Activated CD4-positive, alpha-beta T cell treated with anti-CD3 and anti-CD28 coated beads, Interleukin-2, amount 50 U/mL, for 48 hours (primary cell): Measurements from ENCODE around the gene LRRK2.
"Not testable (repeated sequence)": the region's sequence is repeated elsewhere in the genome, so short reads cannot be mapped to it uniquely, and the experiment has no call there.

Experiments
- DNase-seq, 2 experiments: peaks; one replicate each; pipeline ENCODE4 v3.0.0-alpha.2; 2020

LRRK2 gene

GRCh38 chr12:40215982-40216381 lies 8.8 kb upstream of the LRRK2 start:
- no peak for DNase-seq

DNA sequence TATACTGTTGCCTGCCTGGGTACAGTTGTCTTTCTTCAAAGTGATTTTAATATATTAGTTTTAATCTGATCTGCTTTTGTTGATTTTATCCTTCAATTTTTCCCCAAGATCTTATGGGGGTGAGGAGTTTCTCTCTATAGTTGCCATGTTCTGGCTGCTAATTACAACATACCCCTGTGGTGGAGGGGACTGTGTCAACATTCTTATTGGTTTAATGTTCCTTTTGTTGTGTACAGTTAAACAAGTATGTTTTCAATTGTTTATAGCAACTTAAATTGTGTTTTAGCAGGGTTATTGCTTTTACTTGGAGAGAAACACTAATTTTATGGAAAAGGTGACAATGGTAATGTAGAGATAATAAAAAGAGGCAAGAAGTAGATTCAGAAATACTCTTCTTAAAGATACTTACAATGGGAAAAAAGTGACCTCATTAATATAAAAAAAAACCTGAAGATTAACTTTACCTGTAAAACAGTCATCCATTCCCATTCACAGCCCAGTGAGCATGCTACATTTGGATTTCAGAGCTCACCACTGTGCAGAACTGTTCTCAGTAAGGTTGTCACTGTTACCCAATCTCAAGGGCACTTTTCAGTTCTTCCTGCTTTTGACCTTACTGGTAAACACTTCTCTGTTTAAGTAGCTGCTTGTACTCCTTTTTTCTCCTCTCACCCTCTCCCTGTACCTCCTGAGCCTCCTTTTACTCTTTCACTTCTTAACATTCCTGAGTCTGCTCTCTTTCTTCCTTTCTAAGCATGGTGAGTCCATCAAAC lies 8.1 kb upstream of the LRRK2 start:
- DNase-seq: no peak

- no peak for DNase-seq
Observed at GRCh38 chr12:40219760-40220159, 5.0 kb upstream of the LRRK2 start.

GRCh38 chr12:40222247-40222646 lies 2.5 kb upstream of the LRRK2 start:
- no peak for DNase-seq

GRCh38 chr12:40223646-40224045 lies 1.2 kb upstream of the LRRK2 start:
- no peak for DNase-seq

DNA sequence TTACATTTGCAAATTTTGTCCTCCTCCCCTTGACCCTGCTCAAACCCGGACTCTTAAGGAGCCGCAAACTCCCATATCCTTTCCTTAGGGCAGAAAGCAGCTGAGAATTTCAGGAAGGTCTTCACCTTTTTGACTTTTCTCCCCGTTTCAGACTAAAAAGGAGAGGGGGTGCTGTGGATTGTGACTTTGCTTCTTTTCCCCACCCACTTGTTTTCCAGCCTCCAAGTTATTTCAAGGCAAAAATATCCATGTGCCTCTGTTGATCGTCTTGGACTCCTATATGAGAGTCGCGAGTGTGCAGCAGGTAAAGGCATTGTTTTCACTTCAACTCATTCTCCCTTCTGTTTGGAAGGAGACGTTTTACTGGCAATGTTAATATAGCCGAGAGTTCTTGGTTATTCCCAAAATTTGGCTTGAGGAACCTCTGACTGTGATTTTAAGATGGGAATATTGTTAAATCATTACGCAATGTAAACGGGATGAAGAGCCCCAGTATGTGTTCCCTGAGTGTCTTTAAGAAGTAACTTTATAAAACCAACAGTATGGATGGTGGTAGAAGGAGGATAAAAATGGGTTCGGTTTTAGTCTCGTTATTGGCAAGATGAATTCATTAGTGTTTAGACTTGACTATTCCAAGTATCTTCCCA lies 663 bp downstream of the LRRK2 start:
- DNase-seq: no peak

- no peak for DNase-seq
Observed at GRCh38 chr12:40225984-40226602, 1.3 kb downstream of the LRRK2 start.

- no peak for DNase-seq
Observed at GRCh38 chr12:40226705-40227104, 1.9 kb downstream of the LRRK2 start.

DNA sequence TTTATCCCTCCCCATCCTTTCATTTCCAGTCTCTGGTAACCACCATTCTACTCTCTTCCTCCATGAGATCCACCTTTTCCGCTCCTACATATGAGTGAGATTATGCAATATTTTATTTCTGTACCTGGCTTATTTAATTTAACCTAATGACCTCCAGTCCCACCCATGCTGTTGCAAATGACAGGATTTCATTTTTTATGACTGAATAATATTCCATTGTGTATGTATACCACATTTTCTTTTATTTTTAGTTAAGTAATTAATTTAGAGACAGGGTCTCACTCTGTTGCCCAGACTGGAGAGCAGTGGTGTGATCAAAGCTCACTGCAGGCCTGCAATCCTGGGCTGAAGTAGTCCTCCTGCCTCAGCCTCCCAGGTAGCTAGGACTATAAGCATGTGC lies 2.6 kb downstream of the LRRK2 start:
- DNase-seq: no peak

DNA sequence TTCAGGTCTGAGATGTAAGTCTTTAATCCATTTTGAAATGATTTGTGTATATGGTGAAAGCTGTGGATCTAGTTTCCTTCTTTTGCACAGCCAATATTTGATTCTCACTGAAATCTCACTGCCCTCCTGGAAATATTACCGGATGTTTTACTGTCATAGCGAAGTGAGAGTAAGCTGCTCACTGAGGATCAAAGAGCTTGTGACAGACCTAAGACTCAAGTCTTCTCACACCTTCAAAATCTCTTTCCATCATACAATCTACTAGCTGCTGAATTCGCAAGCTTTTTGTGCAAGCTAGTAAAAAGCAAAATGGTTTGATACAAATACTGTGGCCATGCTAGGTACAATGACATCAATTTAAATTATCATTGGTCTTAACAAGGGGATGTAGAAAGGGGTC lies 3.9 kb downstream of the LRRK2 start:
- no peak for DNase-seq

DNA sequence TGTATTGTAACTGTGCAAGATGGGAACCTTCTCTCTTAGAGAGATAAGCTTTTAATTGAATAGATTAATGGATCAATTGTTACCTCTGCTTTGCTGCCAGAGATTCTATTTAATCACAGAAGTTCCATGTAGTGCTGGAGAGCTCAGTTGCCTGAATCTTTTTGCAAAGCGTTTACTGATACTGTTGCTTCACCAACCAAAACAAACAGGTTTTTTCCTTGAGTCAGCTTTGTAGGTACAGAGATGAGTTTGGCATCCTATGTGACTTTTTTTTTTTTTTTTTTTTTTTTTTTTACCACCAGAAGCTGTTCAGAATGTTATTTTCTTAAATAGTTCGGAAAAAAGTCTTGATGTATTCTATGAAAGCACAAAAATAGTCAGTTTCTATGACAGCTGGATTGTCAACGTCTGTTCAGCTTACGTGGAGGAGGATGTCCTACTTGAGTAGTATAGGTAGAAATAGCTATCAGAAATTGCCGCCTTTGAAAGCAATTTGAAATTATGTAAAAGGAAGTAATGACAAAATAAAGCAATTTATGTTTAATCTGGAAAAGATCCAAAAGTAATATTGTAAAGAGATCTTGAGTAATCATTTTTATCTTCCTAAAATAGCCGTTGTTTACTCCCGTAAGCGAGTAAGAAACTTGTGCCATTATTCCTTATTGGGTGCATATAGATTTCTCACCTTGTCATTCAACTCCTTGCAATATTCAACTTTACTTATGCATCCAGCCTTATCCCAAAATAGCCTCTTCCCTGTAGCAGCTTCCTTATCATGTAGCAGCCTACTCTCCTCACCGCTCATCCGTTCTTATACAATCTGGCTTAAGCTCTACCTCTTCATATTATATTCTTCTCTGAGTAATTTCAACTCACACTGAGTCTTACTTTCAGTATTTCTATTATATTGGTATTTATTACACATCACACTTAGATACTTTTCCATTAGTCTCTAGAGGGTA lies 5.2 kb downstream of the LRRK2 start:
- DNase-seq: no peak

DNA sequence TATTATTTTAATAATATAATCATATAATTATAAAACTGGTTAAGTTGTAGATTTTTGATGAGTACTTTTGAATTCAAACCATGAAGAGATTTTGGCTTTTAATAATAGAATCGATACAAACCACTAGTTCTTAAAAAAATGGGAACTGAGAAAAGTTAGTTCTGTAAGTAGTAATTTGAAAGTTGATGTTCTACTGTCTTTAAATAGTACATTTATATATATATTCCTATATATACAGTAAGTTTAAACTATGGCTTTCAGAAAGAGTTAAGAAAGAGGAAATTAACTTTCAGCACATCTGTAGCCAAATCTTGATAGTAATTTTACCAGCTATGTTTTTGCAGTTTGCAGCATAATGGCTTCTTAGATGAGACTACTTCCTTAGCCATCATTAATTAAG lies 7.8 kb downstream of the LRRK2 start:
- no peak for DNase-seq

DNA sequence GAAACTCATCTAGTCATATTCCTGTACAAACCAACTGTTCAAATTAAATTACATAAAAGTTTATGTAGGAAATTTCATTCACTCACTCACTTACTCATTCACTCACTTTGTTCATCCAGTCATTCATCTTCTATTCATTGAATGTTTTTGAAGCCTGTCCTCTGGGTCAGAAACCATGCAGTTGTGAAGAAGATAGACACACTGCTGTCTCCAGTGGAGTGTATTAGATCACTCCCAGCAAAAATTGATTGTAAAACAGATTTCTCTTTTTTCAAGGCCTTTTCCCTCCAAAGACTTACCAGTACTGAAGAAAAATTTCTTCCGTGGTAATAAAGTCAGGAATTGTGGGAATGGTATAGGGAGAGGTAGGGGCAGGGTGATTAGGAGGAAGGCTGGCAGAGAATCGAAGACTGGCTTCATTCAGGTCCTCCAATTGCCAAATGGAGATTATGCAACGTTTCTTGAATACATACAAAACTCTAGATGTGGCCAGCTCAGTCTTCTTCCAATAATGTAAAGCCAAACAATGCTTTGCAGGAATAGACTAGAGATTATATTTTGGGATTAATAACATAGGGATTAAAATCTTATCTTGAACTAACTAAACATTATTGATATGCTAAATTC lies 9.1 kb downstream of the LRRK2 start:
- no peak for DNase-seq

- DNase-seq: no peak
Observed at GRCh38 chr12:40236357-40236850, 11.6 kb downstream of the LRRK2 start.

DNA sequence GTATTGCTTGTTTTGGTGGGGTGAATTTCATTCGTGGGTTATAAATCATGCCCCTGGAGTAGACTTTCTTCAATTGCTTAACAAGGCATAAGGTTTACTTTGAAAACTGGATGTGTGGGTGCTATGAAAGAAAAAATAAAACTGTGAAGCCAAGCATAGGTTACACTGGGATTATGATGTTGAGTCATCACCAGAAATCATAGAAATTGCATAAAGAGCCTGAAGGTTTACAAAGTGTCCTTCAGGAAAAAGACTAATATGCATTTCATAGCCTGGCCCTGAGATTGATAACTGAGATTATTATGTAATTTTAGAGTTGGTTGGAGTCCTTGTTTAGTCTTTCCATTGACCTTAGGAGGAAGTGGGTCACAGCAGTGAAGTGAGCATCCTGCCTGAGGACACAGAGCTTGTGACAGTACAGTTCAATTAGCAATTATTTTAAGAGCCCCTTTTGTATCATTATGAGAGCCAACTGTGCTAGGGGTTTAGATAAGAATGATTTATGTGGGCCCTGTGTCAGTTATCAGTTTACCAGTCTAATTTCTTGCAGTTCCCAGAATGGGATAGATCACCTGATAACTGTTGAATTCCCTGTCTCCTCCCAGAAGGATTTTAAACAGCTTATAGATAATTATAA lies 13.6 kb downstream of the LRRK2 start:
- no peak for DNase-seq

DNA sequence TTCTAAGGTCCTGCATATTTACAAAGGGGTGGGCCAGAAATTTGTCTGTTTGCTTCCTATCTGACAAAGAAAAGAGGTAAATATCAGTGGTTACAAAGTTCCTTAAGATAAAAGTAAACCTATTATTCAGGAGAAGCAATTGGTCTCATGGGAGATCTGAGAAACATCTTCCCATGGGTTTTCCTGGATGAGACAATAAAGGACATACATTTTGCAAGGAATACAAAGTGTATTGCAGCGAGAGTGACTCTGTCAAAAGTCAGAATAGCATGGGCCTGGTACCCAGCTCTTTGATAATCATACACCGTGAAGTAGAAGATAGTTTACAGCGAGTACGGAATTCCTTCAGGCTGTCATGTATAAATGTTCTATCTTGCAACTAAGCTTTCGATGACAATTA lies 14.2 kb downstream of the LRRK2 start:
- DNase-seq: no peak

GRCh38 chr12:40240779-40241178 lies 16.0 kb downstream of the LRRK2 start:
- DNase-seq: no peak

GRCh38 chr12:40241741-40242140 lies 16.9 kb downstream of the LRRK2 start:
- no peak for DNase-seq

DNA sequence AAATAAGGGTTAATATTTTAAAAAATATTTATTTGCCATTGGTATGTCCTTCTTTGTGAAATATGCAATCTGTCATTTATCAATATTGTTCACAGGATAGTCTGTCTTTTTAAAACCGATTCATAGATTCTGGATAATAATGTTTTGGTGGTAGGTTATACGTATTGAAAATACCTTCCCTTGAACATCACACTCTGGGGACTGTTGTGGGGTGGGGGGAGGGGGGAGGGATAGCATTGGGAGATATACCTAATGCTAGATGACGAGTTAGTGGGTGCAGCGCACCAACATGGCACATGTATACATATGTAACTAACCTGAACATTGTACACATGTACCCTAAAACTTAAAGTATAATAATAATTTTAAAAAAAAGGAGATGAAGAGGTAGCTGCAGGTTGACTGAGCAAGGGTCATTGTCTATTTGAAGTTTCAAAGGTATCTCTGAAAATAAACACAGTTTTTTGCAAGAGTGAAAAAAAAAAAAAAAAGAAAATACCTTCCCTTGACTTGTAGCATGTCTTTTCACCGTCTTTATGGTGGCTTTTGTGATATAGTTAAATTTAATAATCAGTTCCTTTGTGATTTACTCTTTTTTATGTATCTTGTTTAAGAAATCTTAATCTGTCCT lies 19.8 kb downstream of the LRRK2 start:
- not testable (repeated sequence) for DNase-seq

- no peak for DNase-seq
Observed at GRCh38 chr12:40248034-40248433, 23.2 kb downstream of the LRRK2 start.

- DNase-seq: no peak
Observed at GRCh38 chr12:40248585-40249297, 23.9 kb downstream of the LRRK2 start.
